Esophagus muscularis mucosa (tissue), 4 donors: ENCODE data around the gene MIB1.

Source experiments
- EP300 ChIP-seq: sonication (generic); formaldehyde crosslinking; IDR thresholded peaks from one replicate; pipeline ENCODE4 v1.6.1; 2017; ENCODE audit warnings: antibody characterized with exemption
- POLR2A ChIP-seq: fragments of 450-650 bp; IDR thresholded peaks from one replicate; pipeline ENCODE4 v1.6.1; 2017; ENCODE audit warnings: antibody characterized with exemption, moderate library complexity, mild to moderate bottlenecking, low read depth
- TF ChIP-seq, protein P1 (sequence below), 3 experiments: fragments of 200-600 bp in 2 of 3; fragments of 450-650 bp in 1 of 3; sonication (generic) in 2 of 3; IDR thresholded peaks; one replicate each; pipeline ENCODE4 v1.5.1; 2017 to 2019; ENCODE audit warnings: antibody characterized with exemption in 3 of 3, mild to moderate bottlenecking in 2 of 3, moderate library complexity in 1 of 3

DNA sequence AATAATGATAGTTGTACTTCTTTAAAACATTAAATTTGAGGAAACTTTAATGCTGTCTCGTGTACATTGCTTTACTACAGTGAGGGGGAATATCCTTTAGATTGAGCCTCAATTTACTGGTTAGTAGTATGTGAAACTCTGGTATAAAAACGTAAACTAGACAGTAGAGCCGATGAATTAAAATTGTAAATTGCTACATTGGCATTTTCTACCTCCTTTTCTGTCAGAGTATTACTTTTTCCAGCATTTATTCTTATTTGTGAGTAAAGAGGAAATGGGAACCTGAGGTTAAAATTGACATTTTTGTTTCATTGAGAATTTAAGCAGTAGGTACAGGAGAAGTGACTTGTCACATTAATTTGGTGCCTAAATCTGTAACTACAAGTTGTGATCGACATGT is 128.2 kb downstream of the MIB1 start:
- no peak for TF ChIP-seq POLR2A
- TF ChIP-seq EP300 = no peak
- TF ChIP-seq, protein P1, sequence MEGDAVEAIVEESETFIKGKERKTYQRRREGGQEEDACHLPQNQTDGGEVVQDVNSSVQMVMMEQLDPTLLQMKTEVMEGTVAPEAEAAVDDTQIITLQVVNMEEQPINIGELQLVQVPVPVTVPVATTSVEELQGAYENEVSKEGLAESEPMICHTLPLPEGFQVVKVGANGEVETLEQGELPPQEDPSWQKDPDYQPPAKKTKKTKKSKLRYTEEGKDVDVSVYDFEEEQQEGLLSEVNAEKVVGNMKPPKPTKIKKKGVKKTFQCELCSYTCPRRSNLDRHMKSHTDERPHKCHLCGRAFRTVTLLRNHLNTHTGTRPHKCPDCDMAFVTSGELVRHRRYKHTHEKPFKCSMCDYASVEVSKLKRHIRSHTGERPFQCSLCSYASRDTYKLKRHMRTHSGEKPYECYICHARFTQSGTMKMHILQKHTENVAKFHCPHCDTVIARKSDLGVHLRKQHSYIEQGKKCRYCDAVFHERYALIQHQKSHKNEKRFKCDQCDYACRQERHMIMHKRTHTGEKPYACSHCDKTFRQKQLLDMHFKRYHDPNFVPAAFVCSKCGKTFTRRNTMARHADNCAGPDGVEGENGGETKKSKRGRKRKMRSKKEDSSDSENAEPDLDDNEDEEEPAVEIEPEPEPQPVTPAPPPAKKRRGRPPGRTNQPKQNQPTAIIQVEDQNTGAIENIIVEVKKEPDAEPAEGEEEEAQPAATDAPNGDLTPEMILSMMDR (IDR thresholded peaks at IDR 0.05) = no peak
